GM19397 (cell line): ENCODE measurements around the gene MTHFSD.

Source experiments
- ATAC-seq: cut with Tn5 transposase; IDR thresholded peaks from one replicate; pipeline ENCODE4 v1.9.1; 2021; ENCODE audit warnings: mild to moderate bottlenecking, moderate library complexity; ENCODE audit not compliant: unreplicated experiment

The MTHFSD gene

DNA sequence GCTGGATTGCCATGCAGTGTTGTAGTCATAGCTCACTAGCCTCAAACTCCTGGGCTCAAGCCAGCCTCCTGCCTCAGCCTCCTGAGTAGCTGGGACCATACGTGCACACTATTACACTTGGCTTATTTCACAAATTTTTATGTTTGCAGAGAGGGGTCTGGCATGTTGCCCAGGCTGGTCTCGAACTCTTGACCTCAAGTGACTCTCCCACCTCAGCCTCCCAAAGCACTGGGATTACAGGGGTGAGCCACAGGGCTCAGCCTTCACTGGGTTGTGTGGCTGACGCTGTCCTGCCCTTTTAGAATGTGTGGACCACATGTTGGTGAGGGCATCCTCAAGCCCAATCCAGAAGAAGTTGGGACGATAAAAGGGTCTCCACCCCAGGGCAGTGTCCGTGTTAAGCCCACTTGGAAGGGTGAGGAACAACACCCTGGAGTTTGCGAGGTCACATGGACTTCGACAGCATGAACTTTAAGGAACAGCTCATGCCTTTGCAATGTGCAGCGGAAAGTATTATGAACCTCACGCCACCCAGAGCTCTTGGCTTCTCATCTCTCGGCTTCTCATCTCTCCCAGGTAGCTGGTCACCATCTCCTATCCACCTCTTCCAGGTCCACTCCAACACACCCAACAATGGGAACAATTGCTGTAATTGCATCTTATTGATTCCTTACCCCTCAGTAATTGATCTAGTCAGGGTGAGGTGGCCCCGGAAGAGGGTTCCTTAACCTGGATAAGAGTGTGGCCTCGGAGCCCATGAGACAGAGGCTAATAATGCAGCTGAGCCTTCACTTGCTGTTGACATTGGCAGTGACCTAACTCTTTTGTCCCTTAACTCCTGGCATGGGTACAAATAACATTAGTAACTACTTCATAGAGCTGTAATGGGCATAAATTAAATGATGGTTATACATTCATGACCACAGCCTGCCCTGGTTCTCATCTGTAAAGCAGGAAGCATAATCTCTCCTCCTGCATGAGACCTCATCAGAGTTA lies 30.0 kb upstream of the MTHFSD start:
- no peak for ATAC-seq

GRCh38 chr16:86584071-86584685 lies 29.1 kb upstream of the MTHFSD start:
- ATAC-seq = no peak

DNA sequence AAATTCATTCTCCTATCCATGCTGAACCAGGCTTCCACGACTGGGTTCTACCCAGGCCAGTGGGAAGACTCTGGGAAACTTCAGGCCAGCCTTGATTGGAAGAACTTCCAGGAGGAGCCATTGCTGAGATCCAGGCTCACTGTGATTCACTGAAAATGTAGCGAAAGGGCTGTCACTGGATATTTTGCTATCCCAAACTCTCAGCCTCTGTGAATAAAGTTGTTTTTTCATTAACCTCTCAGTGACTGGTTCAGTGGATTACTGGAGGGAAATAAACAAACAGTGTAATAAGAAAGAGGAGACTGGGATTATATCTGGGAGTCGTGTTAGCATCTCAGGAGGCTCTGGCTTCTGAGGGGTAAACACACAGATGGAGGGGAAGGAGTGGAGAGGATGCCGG lies 26.4 kb upstream of the MTHFSD start:
- no peak for ATAC-seq

DNA sequence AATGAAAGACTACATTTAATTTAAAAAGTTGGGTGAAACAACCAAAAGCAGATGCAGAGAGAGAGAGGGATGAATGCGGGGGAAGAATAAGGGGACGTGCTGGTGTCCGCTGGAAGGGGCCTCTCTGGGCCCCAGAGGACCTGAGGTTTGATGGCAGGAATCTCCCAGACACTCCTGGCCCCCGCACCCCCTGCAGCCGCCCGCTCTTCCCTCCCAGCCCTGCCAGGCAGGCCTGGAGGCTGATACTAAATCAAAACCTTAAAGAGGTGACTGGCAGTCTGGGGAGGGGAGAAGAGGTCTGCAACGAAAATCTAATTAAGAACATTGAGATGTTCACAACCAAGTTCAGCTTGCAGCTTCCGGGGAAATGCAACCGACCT lies 25.7 kb upstream of the MTHFSD start:
- ATAC-seq = no peak

GRCh38 chr16:86580063-86580790 lies 25.2 kb upstream of the MTHFSD start:
- no peak for ATAC-seq

DNA sequence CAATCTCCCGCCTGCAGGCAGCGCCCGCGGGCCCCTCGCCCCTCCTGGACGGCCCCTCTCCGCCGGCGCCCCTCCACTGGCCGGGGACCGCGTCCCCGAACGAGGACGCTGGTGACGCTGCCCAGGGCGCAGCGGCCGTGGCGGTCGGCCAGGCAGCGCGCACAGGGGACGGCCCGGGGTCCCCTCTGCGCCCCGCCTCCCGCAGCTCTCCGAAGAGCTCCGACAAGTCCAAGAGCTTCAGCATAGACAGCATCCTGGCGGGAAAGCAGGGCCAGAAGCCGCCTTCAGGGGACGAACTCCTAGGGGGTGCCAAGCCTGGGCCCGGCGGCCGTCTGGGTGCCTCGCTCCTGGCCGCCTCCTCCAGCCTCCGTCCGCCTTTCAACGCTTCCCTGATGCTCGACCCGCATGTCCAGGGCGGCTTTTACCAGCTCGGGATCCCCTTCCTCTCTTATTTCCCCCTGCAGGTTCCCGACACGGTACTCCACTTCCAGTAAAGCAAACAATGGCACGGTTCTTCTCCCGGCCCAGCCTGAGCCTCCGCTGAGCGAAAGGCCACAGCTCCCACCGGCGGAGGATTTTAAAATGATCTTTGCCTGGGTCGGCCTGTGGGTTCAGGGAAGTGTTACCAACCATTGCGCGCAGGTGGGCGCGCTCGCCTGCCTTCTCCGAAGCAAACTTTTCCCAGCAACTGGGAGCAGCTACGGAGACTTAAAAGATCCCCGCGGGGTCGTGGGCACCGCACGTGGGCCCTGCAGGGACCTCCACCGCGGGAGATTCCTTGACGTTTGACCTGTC lies 24.4 kb upstream of the MTHFSD start:
- ATAC-seq = no peak

DNA sequence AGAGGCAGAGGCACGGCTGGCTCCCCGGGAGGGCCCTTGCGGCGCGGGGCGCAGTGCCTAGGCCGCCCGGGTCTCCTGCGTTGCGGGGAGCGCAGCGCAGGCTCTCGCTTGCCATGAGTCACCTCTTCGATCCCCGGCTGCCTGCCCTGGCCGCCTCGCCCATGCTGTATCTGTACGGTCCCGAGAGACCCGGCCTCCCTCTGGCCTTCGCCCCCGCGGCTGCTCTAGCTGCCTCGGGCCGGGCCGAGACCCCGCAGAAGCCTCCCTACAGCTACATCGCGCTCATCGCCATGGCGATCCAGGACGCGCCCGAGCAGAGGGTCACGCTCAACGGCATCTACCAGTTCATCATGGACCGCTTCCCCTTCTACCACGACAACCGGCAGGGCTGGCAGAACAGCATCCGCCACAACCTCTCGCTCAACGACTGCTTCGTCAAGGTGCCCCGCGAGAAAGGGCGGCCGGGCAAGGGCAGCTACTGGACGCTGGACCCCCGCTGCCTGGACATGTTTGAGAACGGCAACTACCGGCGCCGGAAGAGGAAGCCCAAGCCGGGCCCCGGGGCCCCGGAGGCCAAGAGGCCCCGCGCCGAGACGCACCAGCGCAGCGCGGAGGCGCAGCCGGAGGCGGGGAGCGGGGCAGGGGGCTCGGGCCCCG lies 23.7 kb upstream of the MTHFSD start:
- ATAC-seq = no peak

- no peak for ATAC-seq
These were observed 23.1 kb upstream of the MTHFSD start, which contains the start of gene FOXL1 for GRCh38 chr16:86578061-86578599. TSS of gene FOXL1 (plus strand) at chr16:86578549. CDS start at chr16:86578724, 175 bp downstream.

GRCh38 chr16:86577314-86577971 lies 22.4 kb upstream of the MTHFSD start:
- no peak for ATAC-seq

DNA sequence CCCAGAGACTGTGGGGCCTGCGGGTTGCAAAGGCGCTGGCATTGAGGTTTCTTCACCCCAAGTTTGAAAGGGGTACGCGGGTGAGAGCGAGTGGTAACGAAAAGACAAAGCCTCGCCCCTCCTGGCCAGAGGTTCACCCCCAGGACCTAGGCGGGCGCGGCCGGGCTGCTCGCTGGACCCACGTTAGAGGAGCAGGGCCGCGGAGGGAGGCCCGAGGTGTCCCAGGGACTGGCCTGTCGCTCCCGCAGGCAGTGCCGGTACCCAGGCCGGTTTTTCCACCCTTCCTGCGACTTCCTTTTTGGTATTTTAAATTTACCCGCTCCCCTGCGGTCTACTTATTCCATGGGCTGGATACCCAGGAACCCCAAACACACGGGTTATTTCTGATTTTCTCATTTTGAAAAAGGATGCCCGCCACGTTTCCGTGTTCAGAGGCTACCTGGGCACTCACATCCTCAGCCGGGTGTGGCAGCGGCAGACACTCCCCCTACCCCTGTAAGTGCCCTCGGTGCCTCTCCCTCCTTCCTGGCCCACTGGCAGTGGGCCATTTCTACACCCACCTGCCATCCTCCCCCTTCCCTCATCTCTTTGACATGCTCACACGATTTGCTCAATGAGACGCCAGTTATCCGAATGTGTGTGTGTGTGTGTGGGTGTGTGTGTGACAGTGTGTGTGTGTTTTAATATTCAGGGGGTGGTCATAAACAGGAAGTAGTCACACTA lies 21.7 kb upstream of the MTHFSD start:
- no peak for ATAC-seq

- ATAC-seq = no peak
These were observed 20.9 kb upstream of the MTHFSD start for GRCh38 chr16:86575754-86576557.

- ATAC-seq = no peak
These were observed 20.2 kb upstream of the MTHFSD start for GRCh38 chr16:86575095-86575685.

DNA sequence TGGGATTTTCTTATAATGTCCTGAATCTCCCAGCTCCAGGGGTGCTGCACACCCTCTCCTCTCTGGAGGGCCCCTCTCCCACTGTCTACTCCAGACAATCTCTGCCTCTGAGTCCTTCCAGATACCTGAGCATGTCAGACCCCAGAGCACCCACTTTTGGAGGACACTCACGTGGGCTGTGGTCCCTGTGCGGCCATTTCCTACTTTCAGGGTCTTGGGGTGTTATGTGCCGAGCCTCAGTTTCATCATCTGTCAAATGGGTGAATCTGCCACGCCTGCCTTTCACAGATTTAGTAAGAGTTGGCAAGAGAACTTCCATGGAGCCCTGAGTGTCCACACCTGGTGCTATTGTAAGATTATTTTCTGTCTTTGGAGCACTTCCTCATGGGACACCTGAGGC lies 19.6 kb upstream of the MTHFSD start:
- no peak for ATAC-seq

DNA sequence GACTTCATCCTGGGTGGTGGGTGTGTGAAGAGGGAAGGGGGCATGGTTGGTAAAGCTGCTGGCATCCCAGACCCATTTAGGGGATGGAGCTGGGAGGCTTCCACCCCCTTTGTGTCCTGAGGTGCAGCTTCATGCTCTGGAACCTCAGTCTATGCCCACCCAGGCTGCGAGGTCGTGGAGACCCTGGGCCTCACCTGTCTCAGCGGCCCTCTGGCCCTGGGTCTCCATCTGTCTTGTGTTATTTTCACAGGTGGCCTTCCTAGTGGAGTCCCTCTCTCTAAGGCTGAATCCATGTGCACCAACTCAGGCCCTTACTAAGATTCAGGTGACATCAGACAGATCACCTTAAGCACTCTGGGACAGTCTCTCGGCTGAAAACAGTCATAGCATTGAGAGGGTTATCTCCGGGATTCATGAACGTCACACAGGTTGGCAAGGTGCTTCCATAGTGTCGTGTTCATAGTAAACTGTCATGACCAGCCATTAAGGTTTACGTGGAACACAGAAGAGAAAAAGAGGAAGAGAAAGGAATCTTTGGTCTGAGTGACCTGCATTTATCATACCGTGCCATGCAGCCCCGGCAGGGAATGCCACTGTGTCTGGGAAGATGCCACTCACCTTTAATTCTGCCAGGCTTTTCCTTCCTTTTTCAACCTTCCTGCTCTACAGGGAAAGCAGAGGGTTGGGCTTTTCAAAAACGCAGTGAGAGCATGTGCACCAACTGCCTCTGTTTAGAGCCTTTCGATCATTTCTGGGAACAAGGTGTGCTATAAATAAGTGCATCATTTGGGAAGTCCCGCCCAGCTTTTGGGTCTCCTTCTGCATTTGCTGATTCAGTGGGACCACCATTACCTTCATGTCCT lies 18.8 kb upstream of the MTHFSD start:
- no peak for ATAC-seq

GRCh38 chr16:86573215-86573614 lies 18.2 kb upstream of the MTHFSD start:
- no peak for ATAC-seq

GRCh38 chr16:86572606-86573005 lies 17.6 kb upstream of the MTHFSD start:
- no peak for ATAC-seq
